ENCODE results near the gene ART3.

The ART3 gene

DNA sequence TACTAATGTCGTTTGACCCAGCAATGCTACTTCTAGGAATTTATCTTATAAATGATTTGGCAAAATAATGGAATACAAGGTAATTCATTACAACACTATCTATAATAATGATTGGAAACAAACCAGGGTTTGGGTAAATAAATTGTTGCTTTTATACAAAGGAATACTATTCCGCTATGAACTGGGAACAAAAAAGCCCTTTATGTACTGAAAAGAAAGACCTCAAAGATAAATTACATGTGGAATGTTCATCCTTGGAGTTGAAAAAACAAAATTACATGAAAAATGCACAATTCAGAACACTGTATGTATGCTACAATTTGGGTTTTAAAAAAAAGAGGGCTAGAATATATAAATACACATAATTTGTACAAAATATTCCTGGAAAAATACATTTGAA is 78.8 kb downstream of the ART3 start:
- no peak for DNase-seq

DNA sequence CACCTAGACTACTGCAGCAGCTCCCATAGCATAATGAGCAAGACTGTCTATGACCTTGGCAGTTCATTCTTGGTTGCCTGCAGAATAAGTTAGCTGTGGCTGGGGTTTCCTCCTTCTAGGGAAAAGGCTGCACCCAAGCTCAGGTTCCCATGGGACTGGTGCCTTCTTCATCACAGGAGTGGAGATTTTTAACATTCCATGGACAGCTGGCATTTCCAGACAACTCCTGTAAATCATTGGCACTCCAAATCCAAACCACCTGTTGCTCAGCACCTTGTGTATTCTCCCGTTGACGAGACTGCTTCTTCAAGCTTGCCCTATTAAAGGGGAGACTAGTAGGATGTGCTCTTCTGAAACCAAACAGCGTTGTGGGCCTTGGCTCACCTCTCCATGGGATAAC is 81.5 kb downstream of the ART3 start:
- no peak for DNase-seq

DNA sequence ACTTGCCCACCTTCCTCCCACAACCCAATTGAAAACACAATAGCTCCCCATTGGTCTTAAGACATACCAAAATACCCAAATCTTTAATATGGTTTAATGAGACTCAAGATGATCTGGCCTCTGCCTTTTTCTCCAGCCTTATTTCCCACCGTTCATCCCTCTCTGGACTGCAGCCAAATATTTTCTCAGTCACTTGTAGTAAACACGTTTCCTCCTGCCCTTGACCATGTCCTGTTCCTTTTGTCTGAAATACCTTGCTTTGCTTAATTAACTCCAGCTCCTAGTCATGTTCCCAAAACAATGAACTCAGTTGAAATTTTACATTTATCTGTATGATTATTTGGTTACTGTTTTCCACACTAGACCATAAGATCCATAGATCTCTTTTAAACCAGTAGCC is 82.1 kb downstream of the ART3 start:
- DNase-seq: no peak

DNA sequence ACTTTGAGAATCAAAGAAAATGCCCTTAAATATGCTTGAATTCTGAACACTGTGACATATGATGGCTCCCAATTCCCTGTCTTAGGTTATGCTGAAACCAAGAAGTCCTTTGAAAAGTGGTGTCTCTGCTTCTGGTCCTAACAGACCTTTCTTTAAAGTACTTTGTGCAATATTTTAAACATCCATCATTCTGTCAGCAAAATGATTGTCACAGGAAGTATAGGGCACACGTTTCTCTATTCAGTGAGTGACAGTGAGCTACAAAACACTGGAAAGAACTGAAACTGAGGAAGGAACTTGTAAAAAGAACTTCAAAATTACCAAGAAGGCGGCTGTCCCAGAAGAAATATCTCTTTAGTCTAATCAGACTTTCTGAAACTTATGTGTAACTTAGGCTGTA is 85.8 kb downstream of the ART3 start:
- DNase-seq: no peak
